A673 (cell line): Measurements from ENCODE around the gene CHPF2. TPM values are rescaled to one million over a fixed set of nuclear protein-coding genes. Genes with fewer than 3 reads are reported as not detected.

Experiments used
- BruUV-seq: library from RNA; stranded (reverse); fragments of 400-500 nt; replicated peaks from 2 replicates; lab custom pipeline; 2021; lab: Mats Ljungman, UMichigan
- CTCF ChIA-PET: fragments of 300-600 bp; sonication (Branson Sonifier 250); formaldehyde crosslinking; loops from one replicate; lab custom pipeline; 2022; ENCODE audit warnings: antibody characterized with exemption; lab: Charles Lee
- POLR2A ChIA-PET: fragments of 300-600 bp; sonication (Branson Sonifier 250); formaldehyde crosslinking; loops from one replicate; lab custom pipeline; 2022; ENCODE audit warnings: antibody characterized with exemption; ENCODE audit not compliant: low non-redundant PET; lab: Charles Lee
- DNase-seq: peaks from one replicate; pipeline ENCODE4 v3.0.0-alpha.2; 2015; ENCODE audit warnings: low spot score
- H3K27ac ChIP-seq: fragments of 200-600 bp; sonication (generic); 2 replicates; pipeline ENCODE4 v1.5.1; 2016; ENCODE audit warnings: mixed run types, low read depth, mild to moderate bottlenecking, mixed read lengths, antibody characterized with exemption, low read length; ENCODE audit not compliant: poor library complexity, severe bottlenecking
- H3K27me3 ChIP-seq: fragments of 200-600 bp; sonication (generic); replicated peaks from 2 replicates; pipeline ENCODE4 v1.6.1; 2017; ENCODE audit warnings: mixed run types, low read depth, mild to moderate bottlenecking, mixed read lengths, antibody characterized with exemption, low read length; ENCODE audit not compliant: insufficient read depth, poor library complexity
- H3K36me3 ChIP-seq: fragments of 200-600 bp; sonication (generic); 2 replicates; pipeline ENCODE4 v1.6.1; 2016; ENCODE audit warnings: mixed run types, mild to moderate bottlenecking, mixed read lengths, antibody characterized with exemption, low read length; ENCODE audit not compliant: insufficient read depth, poor library complexity, severe bottlenecking
- H3K4me1 ChIP-seq: fragments of 200-600 bp; sonication (generic); 2 replicates; pipeline ENCODE4 v1.6.1; 2017; ENCODE audit warnings: mixed run types, mild to moderate bottlenecking, mixed read lengths, antibody characterized with exemption, low read length; ENCODE audit not compliant: insufficient read depth, poor library complexity, severe bottlenecking
- H3K4me3 ChIP-seq: fragments of 200-600 bp; sonication (generic); 2 replicates; pipeline ENCODE4 v1.5.1; 2016; ENCODE audit warnings: low read depth, mixed run types, mild to moderate bottlenecking, mixed read lengths, low read length; ENCODE audit not compliant: poor library complexity, severe bottlenecking
- H3K9me3 ChIP-seq: fragments of 200-600 bp; sonication (generic); 2 replicates; pipeline ENCODE4 v1.6.1; 2016; ENCODE audit warnings: mixed run types, low read depth, mild to moderate bottlenecking, mixed read lengths, antibody characterized with exemption, low read length; ENCODE audit not compliant: poor library complexity, severe bottlenecking
- EZH2 ChIP-seq: fragments of 200-600 bp; sonication (generic); IDR thresholded peaks from 2 replicates; pipeline ENCODE4 v1.6.1; 2017; ENCODE audit warnings: borderline replicate concordance, low read depth, mild to moderate bottlenecking, mixed read lengths, antibody characterized with exemption, low read length; ENCODE audit not compliant: poor library complexity, severe bottlenecking
- intact Hi-C: fragments of 100-400 bp; cut with micrococcal nuclease; formaldehyde crosslinking; loops from one replicate; pipeline ENCODE4 v1.10.0; 2022; ENCODE audit not compliant: unreplicated experiment
- total RNA-seq: library from RNA; stranded (reverse); gene quantifications from 2 replicates; pipeline ENCODE4 v1.2.3, GENCODE V29; 2021
- TF ChIP-seq, protein P1 (sequence below): fragments of 300-800, 200-600 bp; sonication (generic); conservative IDR thresholded peaks from 2 replicates; pipeline ENCODE4 v1.5.1; 2017; ENCODE audit warnings: low read depth, mild to moderate bottlenecking, antibody characterized with exemption, low read length, moderate library complexity, mixed read lengths

CHPF2 gene
- total RNA-seq, 1 experiment from 2014 or later: 27.1 TPM

DNA sequence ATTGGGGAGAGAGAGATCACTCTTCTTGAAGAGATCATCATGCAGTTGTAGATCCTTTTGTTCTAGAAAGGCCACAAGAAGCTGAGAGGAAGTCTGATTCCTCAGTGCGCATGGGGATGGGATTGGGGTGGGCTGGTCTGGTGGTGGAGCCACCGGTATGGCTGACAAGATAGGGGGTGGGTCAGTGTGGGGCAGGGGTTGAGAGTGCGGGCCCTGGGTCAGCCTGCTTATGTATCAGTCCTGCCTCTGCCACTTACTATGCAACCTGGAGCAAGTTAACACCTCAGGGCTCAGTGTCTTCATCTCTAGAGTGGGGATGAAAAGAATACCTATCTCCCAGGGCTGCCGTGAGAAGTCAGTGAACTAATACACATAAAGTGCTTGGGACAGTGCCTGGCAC is 8.3 kb downstream of the CHPF2 start:
- BruUV-seq: no TSS peak
- H3K36me3 ChIP-seq: peaks cover 57% of the 10 kb centered on the region
- TF ChIP-seq, protein P1, sequence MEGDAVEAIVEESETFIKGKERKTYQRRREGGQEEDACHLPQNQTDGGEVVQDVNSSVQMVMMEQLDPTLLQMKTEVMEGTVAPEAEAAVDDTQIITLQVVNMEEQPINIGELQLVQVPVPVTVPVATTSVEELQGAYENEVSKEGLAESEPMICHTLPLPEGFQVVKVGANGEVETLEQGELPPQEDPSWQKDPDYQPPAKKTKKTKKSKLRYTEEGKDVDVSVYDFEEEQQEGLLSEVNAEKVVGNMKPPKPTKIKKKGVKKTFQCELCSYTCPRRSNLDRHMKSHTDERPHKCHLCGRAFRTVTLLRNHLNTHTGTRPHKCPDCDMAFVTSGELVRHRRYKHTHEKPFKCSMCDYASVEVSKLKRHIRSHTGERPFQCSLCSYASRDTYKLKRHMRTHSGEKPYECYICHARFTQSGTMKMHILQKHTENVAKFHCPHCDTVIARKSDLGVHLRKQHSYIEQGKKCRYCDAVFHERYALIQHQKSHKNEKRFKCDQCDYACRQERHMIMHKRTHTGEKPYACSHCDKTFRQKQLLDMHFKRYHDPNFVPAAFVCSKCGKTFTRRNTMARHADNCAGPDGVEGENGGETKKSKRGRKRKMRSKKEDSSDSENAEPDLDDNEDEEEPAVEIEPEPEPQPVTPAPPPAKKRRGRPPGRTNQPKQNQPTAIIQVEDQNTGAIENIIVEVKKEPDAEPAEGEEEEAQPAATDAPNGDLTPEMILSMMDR: no peak
- no peak for TF ChIP-seq EZH2
- H3K4me3 ChIP-seq: no peak overlapping the region
- peak overlapping the region; percentile 50 for H3K27ac ChIP-seq
- CTCF ChIA-PET: interaction anchor here (0.7 kb wide), 1 partner anchor 1314 kb away, joined by 6 read pairs; no protein-coding TSS in a partner anchor
- H3K27me3 ChIP-seq: no peaks in the 10 kb centered on the region
- intact Hi-C loops: no loop called here
- no peaks in the 10 kb centered on the region for H3K9me3 ChIP-seq
- peaks cover 22% of the 10 kb centered on the region for H3K4me1 ChIP-seq
- POLR2A ChIA-PET: no interaction called here
- DNase-seq: no peak

DNA sequence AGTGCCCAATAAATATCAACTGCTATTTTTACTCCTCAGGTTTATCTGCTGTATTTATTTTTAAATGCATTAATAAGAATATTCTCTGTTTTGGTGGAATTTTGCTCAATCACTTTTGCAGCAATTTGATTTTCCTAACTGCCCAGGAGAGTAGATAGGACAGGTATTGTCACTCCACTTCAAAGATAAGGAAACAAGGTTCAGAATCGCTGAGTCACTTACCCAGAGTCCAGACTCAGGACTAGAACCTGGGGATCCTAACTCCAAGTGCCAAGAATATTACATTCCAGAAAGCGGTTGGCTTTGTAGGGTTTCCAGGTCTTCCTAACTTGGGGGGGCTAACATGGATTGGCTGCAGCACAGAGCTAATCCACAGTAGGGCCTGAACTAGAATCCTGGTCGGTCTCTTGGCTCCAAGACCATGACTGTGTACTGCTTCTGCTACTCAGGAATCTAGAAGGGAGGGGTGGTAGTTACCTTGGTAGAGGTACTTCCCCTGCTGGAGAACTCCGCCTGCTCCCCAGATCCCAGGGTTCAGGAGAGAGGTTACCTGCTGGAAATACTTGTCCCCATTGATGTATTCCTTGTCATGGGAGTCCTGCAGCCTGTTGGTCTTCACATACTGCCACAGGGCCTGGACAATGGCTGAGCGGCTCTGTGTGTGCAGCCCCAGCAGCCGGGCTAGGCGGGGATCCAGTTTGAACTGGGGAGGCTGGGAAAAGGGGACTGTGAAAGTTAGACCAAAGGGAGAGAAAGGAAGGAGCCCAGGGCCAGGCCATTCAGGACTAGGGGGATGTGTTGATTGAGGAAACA is 8.9 kb downstream of the CHPF2 start:
- Histone ChIP-seq H3K27ac (peak overlapping the region; percentile 50), H3K27me3 (no peaks in the 10 kb centered on the region), H3K9me3 (no peaks in the 10 kb centered on the region), H3K4me1 (peaks cover 28% of the 10 kb centered on the region), H3K36me3 (peaks cover 54% of the 10 kb centered on the region), H3K4me3 (no peak overlapping the region)
- POLR2A ChIA-PET: no interaction called here
- no TSS peak for BruUV-seq
- TF ChIP-seq EZH2: no peak
- TF ChIP-seq, protein P1: no peak
- CTCF ChIA-PET: no interaction called here
- intact Hi-C loops: no loop called here
- DNase-seq: no peak

DNA sequence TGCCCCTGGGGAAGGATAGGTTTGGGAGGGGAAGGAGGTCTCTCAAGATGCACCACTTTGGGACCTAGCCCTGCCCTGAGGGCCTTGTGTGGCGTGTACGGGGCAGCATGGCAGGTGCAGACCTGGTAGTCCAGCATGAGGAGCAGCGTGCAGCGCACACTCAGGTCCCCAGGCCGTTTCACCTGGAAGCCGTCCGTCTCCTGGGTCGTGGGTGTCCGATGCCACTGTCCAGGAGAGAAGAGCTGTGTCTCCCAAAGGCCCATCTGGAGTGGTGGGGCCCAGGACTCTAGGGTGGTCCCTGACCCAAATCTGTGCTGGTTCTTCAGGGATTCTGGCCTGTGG is 9.4 kb downstream of the CHPF2 start:
- ChIA-PET CTCF (no interaction called here), POLR2A (no interaction called here)
- Histone ChIP-seq H3K4me3 (no peak overlapping the region), H3K27me3 (no peaks in the 10 kb centered on the region), H3K4me1 (peaks cover 34% of the 10 kb centered on the region), H3K27ac (no peak overlapping the region), H3K9me3 (no peaks in the 10 kb centered on the region), H3K36me3 (peaks cover 48% of the 10 kb centered on the region)
- no peak for TF ChIP-seq EZH2
- TF ChIP-seq, protein P1: no peak
- DNase-seq: no peak
- no TSS peak for BruUV-seq
- intact Hi-C loops: no loop called here
